Body of pancreas (tissue), 4 donors: ENCODE measurements around the gene FYCO1. TPM values are rescaled to one million over a fixed set of nuclear protein-coding genes. Genes with fewer than 3 reads are reported as not detected.

Experiments
- ATAC-seq: fragments of 150-250 bp; one replicate; pipeline ENCODE4 v1.9.1; 2016
- DNase-seq, 4 donors: peaks; one replicate each; pipeline ENCODE4 v3.0.0-alpha.2; 2019
- H3K27ac ChIP-seq, 4 donors: fragments of 200-600 bp; sonication (generic); 1 replicate in 3 of 4; 2 replicates in 1 of 4; pipeline versions ENCODE4 v1.5.1 to v1.6.1; 2016 to 2019; ENCODE audit warnings: mild to moderate bottlenecking in 1 of 4, mixed read lengths in 1 of 4, moderate library complexity in 1 of 4
- H3K27me3 ChIP-seq, 2 donors: fragments of 200-600 bp; sonication (generic); one replicate each; pipeline ENCODE4 v1.6.0; 2016; ENCODE audit warnings: mild to moderate bottlenecking in 1 of 2
- H3K36me3 ChIP-seq, 2 donors: fragments of 200-600 bp; sonication (generic); replicated peaks in 1 of 2; 2 replicates each; pipeline ENCODE4 v1.5.1; 2016; ENCODE audit warnings: low read depth in 2 of 2; ENCODE audit not compliant: insufficient read depth in 1 of 2
- H3K4me1 ChIP-seq: fragments of 200-600 bp; sonication (generic); one replicate; pipeline ENCODE4 v1.6.0; 2016
- H3K4me3 ChIP-seq, 2 donors: fragments of 200-600 bp; sonication (generic); 1 replicate in 1 of 2; 2 replicates in 1 of 2; pipeline ENCODE4 v1.5.1; 2016 to 2019
- H3K9me3 ChIP-seq, 3 donors: fragments of 200-600 bp; sonication (generic); 1 replicate in 2 of 3; 2 replicates in 1 of 3; pipeline ENCODE4 v1.5.1; 2016
- CTCF ChIP-seq, 7 experiments: fragments of 450-650 bp in 4 of 7; fragments of 200-600 bp in 3 of 7; sonication (generic) in 3 of 7; IDR thresholded peaks; one replicate each; pipeline ENCODE4 v1.5.1; 2016 to 2019; ENCODE audit warnings: antibody characterized with exemption in 7 of 7
- POLR2A ChIP-seq, 3 donors: fragments of 450-650 bp; IDR thresholded peaks; one replicate each; pipeline ENCODE4 v1.6.1; 2016; ENCODE audit warnings: antibody characterized with exemption in 3 of 3, mild to moderate bottlenecking in 2 of 3
- WGBS, 2 donors: methylation state at CpG; one replicate each; pipeline ENCODE4 v1.1.5; 2017; 5-methylcytosine and 5-hydroxymethylcytosine counted together
- intact Hi-C: fragments of 100-400 bp; cut with DNase I; formaldehyde crosslinking; loops from one replicate; pipeline ENCODE4 v1.15.1; 2023
- total RNA-seq, 2 donors: library from RNA; depleted of rRNA; stranded (reverse); fragments of >200 nt; gene quantifications; one replicate each; pipeline ENCODE4 v1.1.0, GENCODE V29; 2016

Gene FYCO1
- total RNA-seq, 2 donors from 2014 or later = 20.0 to 25.4 TPM

GRCh38 chr3:45884368-45885201 is 111.0 kb downstream of the FYCO1 start:
- Histone ChIP-seq H3K4me1 (no peaks in the 10 kb centered on the region), H3K27ac (no peak overlapping the region), H3K36me3 (no peaks in the 10 kb centered on the region), H3K4me3 (no peak overlapping the region), H3K9me3 (no peaks in the 10 kb centered on the region), H3K27me3 (no peaks in the 10 kb centered on the region)
- intact Hi-C loops = no loop called here
- DNase-seq (no peak), ATAC-seq (no peak)
- 56 to 66% methylated on average over 23 of the region's 23 CpGs for WGBS, 2 donors
- TF ChIP-seq POLR2A (IDR thresholded peaks at IDR 0.05) = no peak
- TF ChIP-seq CTCF (IDR thresholded peaks at IDR 0.05) = no peak

GRCh38 chr3:45881078-45882022 is 114.3 kb downstream of the FYCO1 start:
- Histone ChIP-seq H3K36me3 (no peaks in the 10 kb centered on the region), H3K27ac (no peak overlapping the region), H3K4me3 (no peak overlapping the region), H3K27me3 (no peaks in the 10 kb centered on the region), H3K9me3 (no peaks in the 10 kb centered on the region), H3K4me1 (no peaks in the 10 kb centered on the region)
- no peak for ATAC-seq
- intact Hi-C loops = no loop called here
- 63 to 66% methylated on average over 8 of the region's 8 CpGs for WGBS, 2 donors
- TF ChIP-seq POLR2A (IDR thresholded peaks at IDR 0.05) = no peak
- TF ChIP-seq CTCF (IDR thresholded peaks at IDR 0.05) = no peak
- DNase-seq = no peak

- no peaks in the 10 kb centered on the region for H3K27me3 ChIP-seq
- no peaks in the 10 kb centered on the region for H3K9me3 ChIP-seq
- no peaks in the 10 kb centered on the region for H3K36me3 ChIP-seq
- no peak for ATAC-seq
- 69 to 86% methylated on average over 3 of the region's 3 CpGs for WGBS, 2 donors
- H3K4me3 ChIP-seq = no peak overlapping the region
- TF ChIP-seq CTCF (IDR thresholded peaks at IDR 0.05) (no peak), POLR2A (IDR thresholded peaks at IDR 0.05) (no peak)
- no peak for DNase-seq
- intact Hi-C loops = no loop called here
- no peaks in the 10 kb centered on the region for H3K4me1 ChIP-seq
- no peak overlapping the region for H3K27ac ChIP-seq
These were observed 114.9 kb downstream of the FYCO1 start for GRCh38 chr3:45880725-45881077.

- ATAC-seq (no peak), DNase-seq (no peak)
- H3K9me3 ChIP-seq = no peaks in the 10 kb centered on the region
- 92 to 93% methylated on average over 2 of the region's 2 CpGs for WGBS, 2 donors
- H3K27ac ChIP-seq = no peak overlapping the region
- H3K27me3 ChIP-seq = no peaks in the 10 kb centered on the region
- TF ChIP-seq POLR2A (IDR thresholded peaks at IDR 0.05) = no peak
- no peak for TF ChIP-seq CTCF (IDR thresholded peaks at IDR 0.05)
- no peaks in the 10 kb centered on the region for H3K4me1 ChIP-seq
- H3K4me3 ChIP-seq = no peak overlapping the region
- intact Hi-C loops = no loop called here
- H3K36me3 ChIP-seq = no peaks in the 10 kb centered on the region
These were observed 117.5 kb downstream of the FYCO1 start for GRCh38 chr3:45878124-45878523.
